Colonic mucosa (tissue), 4 donors: ENCODE results near the gene RADIL. TPM values are rescaled to one million over a fixed set of nuclear protein-coding genes. Genes with fewer than 3 reads are reported as not detected.
"Not testable (repeated sequence)": the region's sequence is repeated elsewhere in the genome, so short reads cannot be mapped to it uniquely, and the experiment has no call there.

Source experiments
- DNase-seq: peaks from one replicate; pipeline ENCODE4 v3.0.0-alpha.2; 2020
- H3K27ac ChIP-seq: fragments of 200-600 bp; one replicate; pipeline ENCODE4 v1.8.0; 2021
- H3K27me3 ChIP-seq: fragments of 200-600 bp; one replicate; pipeline ENCODE4 v1.8.0; 2021
- H3K36me3 ChIP-seq: fragments of 200-600 bp; one replicate; pipeline ENCODE4 v1.8.0; 2021
- H3K4me1 ChIP-seq: fragments of 200-600 bp; one replicate; pipeline ENCODE4 v1.8.0; 2021; ENCODE audit warnings: mild to moderate bottlenecking
- H3K4me3 ChIP-seq: fragments of 200-600 bp; one replicate; pipeline ENCODE4 v1.8.0; 2021
- H3K9ac ChIP-seq, 2 donors: one replicate each; pipeline ENCODE4 v1.7.0; 2013; ENCODE audit warnings: control low read depth in 2 of 2, low read depth in 2 of 2, low read length in 2 of 2
- H3K9me3 ChIP-seq: fragments of 200-600 bp; one replicate; pipeline ENCODE4 v1.8.0; 2021
- intact Hi-C: fragments of 100-400 bp; cut with DNase I; formaldehyde crosslinking; loops from one replicate; pipeline ENCODE4 v1.14.1; 2022
- total RNA-seq, 2 donors: library from RNA; stranded (reverse); fragmentation: NEBNext Ultra II Directional in 1 of 2; extraction: Animal tissue kit (Norgen Biotek cat#: 25700) in 1 of 2; gene quantifications; one replicate each; pipeline ENCODE4 v1.2.1, GENCODE V29; 2021
- TF ChIP-seq, protein P1 (sequence below): fragments of 200-600 bp; IDR thresholded peaks from one replicate; pipeline ENCODE4 v1.8.0; 2022; ENCODE audit warnings: antibody characterized with exemption, mild to moderate bottlenecking
- donor health status: healthy.
- donor health status: DM: no; HTN: no; CAD: no.
- donor health status: DM: no; HTN: no; CAD: no.

The RADIL gene
- total RNA-seq, 2 donors from 2014 or later, result 0.54 to 1.9 TPM

DNA sequence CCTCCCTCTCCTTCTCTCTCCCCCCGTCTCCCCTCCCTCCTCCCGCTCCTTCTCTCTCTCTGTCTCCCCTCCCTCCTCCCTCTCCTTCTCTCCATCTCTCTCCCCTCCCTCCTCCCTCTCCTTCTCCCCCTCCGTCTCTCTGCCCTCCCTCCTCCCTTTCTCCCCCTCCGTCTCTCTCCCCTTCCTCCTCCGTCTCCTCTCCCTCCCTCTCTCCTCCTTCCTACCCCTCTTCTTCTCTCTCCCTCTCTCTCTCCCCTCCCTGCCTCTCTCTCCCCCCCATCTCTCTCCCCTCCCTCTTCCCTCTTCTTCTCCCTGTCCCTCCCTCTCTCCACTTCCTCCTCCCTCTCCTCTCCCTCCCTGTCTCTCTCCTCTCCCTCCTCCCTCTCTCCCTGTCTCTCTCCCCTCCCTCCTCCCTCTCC, 75.9 kb downstream of the RADIL start:
- TF ChIP-seq, protein P1, sequence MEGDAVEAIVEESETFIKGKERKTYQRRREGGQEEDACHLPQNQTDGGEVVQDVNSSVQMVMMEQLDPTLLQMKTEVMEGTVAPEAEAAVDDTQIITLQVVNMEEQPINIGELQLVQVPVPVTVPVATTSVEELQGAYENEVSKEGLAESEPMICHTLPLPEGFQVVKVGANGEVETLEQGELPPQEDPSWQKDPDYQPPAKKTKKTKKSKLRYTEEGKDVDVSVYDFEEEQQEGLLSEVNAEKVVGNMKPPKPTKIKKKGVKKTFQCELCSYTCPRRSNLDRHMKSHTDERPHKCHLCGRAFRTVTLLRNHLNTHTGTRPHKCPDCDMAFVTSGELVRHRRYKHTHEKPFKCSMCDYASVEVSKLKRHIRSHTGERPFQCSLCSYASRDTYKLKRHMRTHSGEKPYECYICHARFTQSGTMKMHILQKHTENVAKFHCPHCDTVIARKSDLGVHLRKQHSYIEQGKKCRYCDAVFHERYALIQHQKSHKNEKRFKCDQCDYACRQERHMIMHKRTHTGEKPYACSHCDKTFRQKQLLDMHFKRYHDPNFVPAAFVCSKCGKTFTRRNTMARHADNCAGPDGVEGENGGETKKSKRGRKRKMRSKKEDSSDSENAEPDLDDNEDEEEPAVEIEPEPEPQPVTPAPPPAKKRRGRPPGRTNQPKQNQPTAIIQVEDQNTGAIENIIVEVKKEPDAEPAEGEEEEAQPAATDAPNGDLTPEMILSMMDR, result no peak
- DNase-seq, result no peak
- Histone ChIP-seq H3K4me1 (no peaks in the 10 kb centered on the region), H3K9me3 (no peaks in the 10 kb centered on the region), H3K27me3 (no peaks in the 10 kb centered on the region), H3K27ac (no peak overlapping the region), H3K4me3 (no peak overlapping the region), H3K9ac (no peak overlapping the region), H3K36me3 (no peaks in the 10 kb centered on the region)
- intact Hi-C loops, result no loop called here

DNA sequence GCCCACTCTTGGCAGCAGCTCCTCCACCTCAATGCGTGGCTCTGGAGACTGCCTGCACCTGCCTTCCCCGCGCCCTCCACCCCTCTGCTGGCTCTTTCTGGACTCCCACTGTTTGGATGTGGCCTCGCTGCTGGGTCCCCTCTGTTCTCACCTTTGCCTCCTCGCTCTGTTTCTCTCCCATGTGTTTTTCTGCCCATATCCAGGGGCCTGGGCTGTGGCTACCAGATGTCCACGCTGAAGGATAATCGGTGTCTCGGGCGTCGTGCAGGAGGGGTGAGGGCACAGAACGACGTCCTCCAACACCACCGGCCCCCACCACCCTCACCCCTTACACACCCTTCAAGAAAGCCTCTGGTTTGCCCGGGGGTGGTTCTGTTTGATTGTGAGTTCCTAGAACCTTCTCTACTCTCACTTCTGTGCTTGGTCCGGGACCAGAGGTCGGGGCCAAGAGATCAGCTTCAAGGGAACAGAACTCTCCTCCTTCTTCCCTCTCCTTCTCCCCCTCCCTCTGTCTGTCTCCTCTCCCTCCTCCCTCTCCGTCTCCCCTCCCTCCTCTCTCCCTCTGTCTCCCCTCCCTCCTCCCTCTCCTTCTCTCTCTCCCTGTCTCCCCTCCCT, 76.4 kb downstream of the RADIL start:
- Histone ChIP-seq H3K36me3 (no peaks in the 10 kb centered on the region), H3K9me3 (no peaks in the 10 kb centered on the region), H3K4me3 (no peak overlapping the region), H3K9ac (no peak overlapping the region), H3K27ac (no peak overlapping the region), H3K4me1 (no peaks in the 10 kb centered on the region), H3K27me3 (no peaks in the 10 kb centered on the region)
- DNase-seq, result no peak
- intact Hi-C loops, result no loop called here
- TF ChIP-seq, protein P1, result no peak

DNA sequence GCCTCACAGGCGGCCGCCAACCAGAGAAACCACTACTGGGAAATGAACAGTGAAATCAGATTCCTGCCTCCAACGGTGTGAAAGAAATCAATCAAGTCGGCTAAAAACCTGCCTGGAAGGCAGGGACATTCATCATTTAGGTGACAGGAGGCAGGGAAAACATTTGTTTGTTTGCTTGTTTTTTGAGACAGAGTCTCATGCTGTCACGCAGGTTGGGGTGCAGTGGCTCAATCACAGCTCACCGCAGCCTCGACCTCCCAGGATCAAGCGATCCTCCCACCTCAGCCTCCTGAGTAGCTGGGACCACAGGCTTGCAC, 77.6 kb downstream of the RADIL start:
- intact Hi-C loops, result no loop called here
- DNase-seq, result no peak
- TF ChIP-seq, protein P1, result no peak
- H3K27me3 ChIP-seq, result no peaks in the 10 kb centered on the region
- no peak overlapping the region for H3K27ac ChIP-seq
- no peaks in the 10 kb centered on the region for H3K9me3 ChIP-seq
- no peak overlapping the region for H3K9ac ChIP-seq
- no peaks in the 10 kb centered on the region for H3K36me3 ChIP-seq
- no peak overlapping the region for H3K4me3 ChIP-seq
- no peaks in the 10 kb centered on the region for H3K4me1 ChIP-seq

DNA sequence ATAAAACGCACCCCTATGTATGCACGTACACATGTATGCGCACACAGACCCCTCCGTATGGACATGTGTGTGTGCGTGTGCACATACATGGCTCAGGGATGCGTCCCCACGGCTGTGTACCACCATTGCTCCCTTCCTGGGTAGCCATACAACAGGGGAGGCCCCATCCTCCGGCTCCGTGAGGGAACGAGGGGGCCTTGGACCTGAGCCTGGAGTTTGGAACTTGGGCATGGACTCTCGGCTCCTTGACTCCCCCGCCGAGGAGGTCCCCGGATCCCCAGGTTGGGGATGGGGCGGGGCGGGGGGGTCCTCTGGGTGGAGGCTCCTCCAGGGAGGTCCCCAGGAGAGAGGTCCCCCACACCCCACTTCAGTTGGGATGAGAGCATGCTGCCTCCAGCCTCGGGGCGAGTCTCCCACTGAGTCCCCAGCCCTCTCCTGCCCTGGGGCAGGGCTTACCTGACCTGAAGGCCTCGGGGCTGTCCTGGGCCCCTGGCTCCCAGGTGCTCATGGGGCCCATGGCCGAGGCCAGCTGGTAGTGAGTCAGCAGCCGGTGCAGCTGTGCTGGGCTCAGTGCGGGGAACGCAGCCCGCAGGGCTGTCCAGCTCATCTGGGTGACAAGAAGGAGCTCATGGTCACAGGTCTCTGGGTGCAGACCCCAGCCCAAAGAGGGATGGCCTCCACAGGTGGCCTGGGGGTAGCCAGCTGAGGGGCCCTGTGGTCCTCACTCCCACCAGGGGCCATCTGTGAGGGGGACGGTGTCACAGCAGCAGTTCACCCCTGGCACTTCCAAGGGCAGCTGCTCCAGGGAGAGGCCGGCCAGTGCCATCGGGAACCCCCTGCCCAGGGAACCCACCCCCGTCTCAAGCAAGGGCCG, 78.2 kb downstream of the RADIL start:
- TF ChIP-seq, protein P1, result no peak
- no peaks in the 10 kb centered on the region for H3K4me1 ChIP-seq
- no peak overlapping the region for H3K4me3 ChIP-seq
- no peak overlapping the region for H3K27ac ChIP-seq
- H3K27me3 ChIP-seq, result no peaks in the 10 kb centered on the region
- no peak for DNase-seq
- H3K36me3 ChIP-seq, result no peaks in the 10 kb centered on the region
- no peaks in the 10 kb centered on the region for H3K9me3 ChIP-seq
- intact Hi-C loops, result no loop called here
- no peak overlapping the region for H3K9ac ChIP-seq

DNA sequence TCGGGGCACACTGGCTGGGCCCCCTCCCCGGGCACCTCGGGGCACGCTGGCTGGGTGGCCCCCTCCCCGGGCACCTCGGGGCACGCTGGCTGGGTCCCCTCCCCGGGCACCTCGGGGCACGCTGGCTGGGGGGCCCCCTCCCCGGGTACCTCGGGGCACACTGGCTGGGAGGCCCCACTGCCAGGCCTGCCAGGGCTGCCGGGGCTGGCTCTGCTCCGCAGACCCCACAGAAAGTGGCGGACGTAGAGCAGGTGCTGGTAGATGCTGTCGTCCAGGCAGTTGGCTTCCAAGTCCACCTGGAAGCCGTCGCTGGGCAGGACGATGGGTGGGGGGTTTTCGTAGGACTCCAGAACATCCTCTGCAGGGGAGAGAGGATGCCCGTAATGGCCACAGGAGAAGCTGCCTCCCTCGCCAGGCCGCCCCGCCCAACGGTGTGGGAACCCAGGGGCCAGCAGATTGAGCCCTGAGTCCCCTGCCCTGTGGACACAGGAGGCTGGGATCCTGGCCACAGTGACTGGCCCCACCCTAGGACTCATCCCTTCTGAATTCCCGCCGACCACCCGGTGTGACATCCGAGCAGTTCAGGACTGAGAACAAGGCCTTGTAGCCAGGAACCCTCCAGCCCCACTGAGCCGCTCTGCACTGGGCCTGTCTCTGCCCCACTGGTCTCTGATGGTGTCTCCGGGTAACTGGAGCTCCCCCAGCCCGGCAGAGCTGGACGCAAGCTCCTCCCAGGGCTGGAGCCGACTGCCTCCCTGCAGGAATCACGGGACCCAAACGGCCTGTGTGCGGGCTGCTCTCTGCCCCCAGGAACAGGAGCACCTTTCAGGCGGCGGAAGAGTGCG, 79.9 kb downstream of the RADIL start:
- H3K9ac ChIP-seq, result no peak overlapping the region
- H3K27ac ChIP-seq, result no peak overlapping the region
- H3K36me3 ChIP-seq, result no peaks in the 10 kb centered on the region
- no peak overlapping the region for H3K4me3 ChIP-seq
- intact Hi-C loops, result no loop called here
- no peaks in the 10 kb centered on the region for H3K4me1 ChIP-seq
- no peak for DNase-seq
- no peaks in the 10 kb centered on the region for H3K27me3 ChIP-seq
- H3K9me3 ChIP-seq, result no peaks in the 10 kb centered on the region
- TF ChIP-seq, protein P1, result no peak

DNA sequence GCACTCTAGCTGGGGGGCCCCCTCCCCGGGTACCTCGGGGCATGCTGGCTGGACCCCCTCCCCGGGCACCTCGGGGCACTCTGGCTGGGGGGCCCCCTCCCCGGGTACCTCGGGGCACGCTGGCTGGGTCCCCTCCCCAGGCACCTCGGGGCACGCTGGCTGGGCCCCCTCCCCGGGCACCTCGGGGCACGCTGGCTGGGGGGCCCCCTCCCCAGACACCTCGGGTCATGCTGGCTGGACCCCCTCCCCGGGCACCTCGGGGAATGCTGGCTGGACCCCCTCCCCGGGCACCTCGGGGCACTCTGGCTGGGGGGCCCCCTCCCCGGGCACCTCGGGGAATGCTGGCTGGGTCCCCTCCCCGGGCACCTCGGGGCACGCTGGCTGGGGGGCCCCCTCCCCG, 80.9 kb downstream of the RADIL start:
- H3K36me3 ChIP-seq, H3K4me1 ChIP-seq, DNase-seq, H3K4me3 ChIP-seq, H3K9ac ChIP-seq, H3K9me3 ChIP-seq, H3K27ac ChIP-seq, H3K27me3 ChIP-seq, intact Hi-C loops: not testable (repeated sequence)
